PC-9 (cell line): ENCODE results near the gene CHRNE. TPM values are rescaled to one million over a fixed set of nuclear protein-coding genes. Genes with fewer than 3 reads are reported as not detected.

ENCODE experiments used
- BruUV-seq: library from RNA; stranded (reverse); fragments of 400-500 nt; replicated peaks from 2 replicates; lab custom pipeline; 2021; lab: Mats Ljungman, UMichigan
- CTCF ChIA-PET: fragments of 300-600 bp; sonication (Branson Sonifier 250); formaldehyde crosslinking; loops from one replicate; lab custom pipeline; 2022; ENCODE audit warnings: antibody characterized with exemption; lab: Charles Lee
- POLR2A ChIA-PET: fragments of 300-600 bp; sonication (Branson Sonifier 250); formaldehyde crosslinking; loops from one replicate; lab custom pipeline; 2022; ENCODE audit warnings: antibody characterized with exemption; ENCODE audit not compliant: unreplicated experiment; lab: Charles Lee
- DNase-seq, 2 experiments: peaks; one replicate each; pipeline versions ENCODE4 v3.0.0 to v3.0.0-alpha.2; 2015 to 2022; ENCODE audit warnings: mixed read lengths in 1 of 2
- H2AFZ ChIP-seq: fragments of 200-600 bp; sonication (generic); 2 replicates; pipeline ENCODE4 v1.8.1; 2017; ENCODE audit warnings: antibody characterized with exemption
- H3F3A ChIP-seq: fragments of 200-600 bp; sonication (generic); 2 replicates; pipeline ENCODE4 v1.8.1; 2017; ENCODE audit warnings: antibody characterized with exemption, mild to moderate bottlenecking, low read depth; ENCODE audit not compliant: insufficient read depth
- H3K27ac ChIP-seq: fragments of 200-600 bp; sonication (generic); 2 replicates; pipeline ENCODE4 v1.6.1; 2016; ENCODE audit warnings: mixed run types
- H3K27me3 ChIP-seq: fragments of 200-600 bp; sonication (generic); 2 replicates; pipeline ENCODE4 v1.6.1; 2016; ENCODE audit warnings: low read depth, mixed run types; ENCODE audit not compliant: insufficient read depth
- H3K36me3 ChIP-seq: fragments of 200-600 bp; sonication (generic); 2 replicates; pipeline ENCODE4 v1.6.1; 2016; ENCODE audit warnings: low read depth, mixed run types
- H3K4me1 ChIP-seq: fragments of 200-600 bp; sonication (generic); replicated peaks from 2 replicates; pipeline ENCODE4 v1.6.1; 2016; ENCODE audit warnings: mixed run types; ENCODE audit not compliant: insufficient read depth
- H3K4me2 ChIP-seq: fragments of 200-600 bp; sonication (generic); 2 replicates; pipeline ENCODE4 v1.6.1; 2017; ENCODE audit warnings: mixed run types
- H3K4me3 ChIP-seq: fragments of 200-600 bp; sonication (generic); 2 replicates; pipeline ENCODE4 v1.6.1; 2016; ENCODE audit warnings: mixed run types
- H3K79me2 ChIP-seq: fragments of 200-600 bp; sonication (generic); 2 replicates; pipeline ENCODE4 v1.6.1; 2017; ENCODE audit warnings: low read depth, mixed run types
- H3K9me2 ChIP-seq: fragments of 200-600 bp; sonication (generic); 2 replicates; pipeline ENCODE4 v1.8.1; 2017; ENCODE audit warnings: mild to moderate bottlenecking; ENCODE audit not compliant: insufficient read depth
- H3K9me3 ChIP-seq: fragments of 200-600 bp; sonication (generic); 2 replicates; pipeline ENCODE4 v1.8.1; 2016; ENCODE audit warnings: low read depth; ENCODE audit not compliant: insufficient read depth
- H4K20me1 ChIP-seq: fragments of 200-600 bp; sonication (generic); 2 replicates; pipeline ENCODE4 v1.8.1; 2017; ENCODE audit not compliant: insufficient read depth
- EZH2 ChIP-seq: fragments of 200-600 bp; sonication (generic); IDR thresholded peaks from 2 replicates; pipeline ENCODE4 v1.8.0; 2017; ENCODE audit warnings: antibody characterized with exemption, low read depth
- intact Hi-C: fragments of 100-400 bp; cut with micrococcal nuclease; formaldehyde crosslinking; loops from one replicate; pipeline ENCODE4 v1.10.0; 2022; ENCODE audit not compliant: unreplicated experiment
- total RNA-seq: library from RNA; stranded (reverse); gene quantifications from 2 replicates; pipeline ENCODE4 v1.2.3, GENCODE V29; 2021
- TF ChIP-seq, protein P1 (sequence below): fragments of 200-600 bp; sonication (generic); conservative IDR thresholded peaks from 2 replicates; pipeline ENCODE4 v1.6.1; 2017; ENCODE audit warnings: mixed run types, antibody characterized with exemption, mild to moderate bottlenecking, moderate library complexity

CHRNE gene
- total RNA-seq, 1 experiment from 2014 or later: 0.24 TPM

DNA sequence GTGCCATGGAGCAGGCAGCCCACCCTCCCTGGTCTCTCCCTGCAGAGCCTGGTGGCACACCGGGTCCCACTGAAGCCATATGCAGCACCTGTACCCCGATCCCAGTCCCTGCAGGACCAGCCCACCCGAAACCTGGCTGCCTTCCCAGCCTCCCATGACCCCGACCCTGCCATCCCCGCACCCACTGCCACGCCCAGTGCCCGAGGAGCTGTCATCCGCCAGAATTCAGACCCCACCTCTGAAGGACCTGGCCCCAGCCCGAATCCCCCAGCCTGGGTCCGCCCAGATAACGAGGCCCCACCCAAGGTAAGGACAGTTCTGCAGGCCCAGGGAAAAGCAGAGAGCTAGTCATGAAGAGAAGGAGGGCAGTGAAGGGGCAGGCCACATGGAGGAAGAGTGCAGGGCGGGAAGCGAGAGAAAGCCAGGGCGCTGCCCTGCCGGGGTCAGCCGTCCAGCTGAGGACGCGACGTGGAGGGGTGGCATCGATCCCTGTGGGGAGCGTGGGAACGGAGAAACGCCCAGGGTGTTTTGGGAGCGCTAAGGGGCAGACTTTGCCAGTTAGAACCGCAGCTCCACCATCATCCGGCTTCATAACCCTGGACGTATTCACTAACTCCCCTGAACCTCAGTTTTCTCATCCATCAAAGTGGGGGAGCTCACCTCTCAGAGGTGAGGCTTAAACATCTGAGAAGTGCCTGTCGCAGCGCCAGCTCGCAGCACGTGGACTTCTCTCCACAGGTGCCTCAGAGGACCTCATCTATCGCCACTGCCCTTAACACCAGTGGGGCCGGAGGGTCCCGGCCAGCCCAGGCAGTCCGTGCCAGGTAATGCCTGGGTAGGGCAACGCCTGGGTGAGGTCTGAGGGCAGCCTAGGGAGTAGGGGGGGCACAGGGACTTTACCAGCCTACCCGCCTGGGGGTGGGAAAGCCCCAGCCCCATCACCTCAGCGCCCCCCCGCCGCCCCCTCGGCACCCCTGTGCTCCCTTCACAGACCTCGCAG is 11.2 kb downstream of the CHRNE start:
- H2AFZ ChIP-seq: no peak overlapping the region
- H3K4me1 ChIP-seq: no peaks in the 10 kb centered on the region
- H3F3A ChIP-seq: peaks cover 16% of the 10 kb centered on the region; the same call in 1 of the 2 replicates
- ChIA-PET CTCF (no interaction called here), POLR2A (no interaction called here)
- no TSS peak for BruUV-seq
- H3K27me3 ChIP-seq: no peaks in the 10 kb centered on the region
- intact Hi-C loops: no loop called here
- TF ChIP-seq, protein P1, sequence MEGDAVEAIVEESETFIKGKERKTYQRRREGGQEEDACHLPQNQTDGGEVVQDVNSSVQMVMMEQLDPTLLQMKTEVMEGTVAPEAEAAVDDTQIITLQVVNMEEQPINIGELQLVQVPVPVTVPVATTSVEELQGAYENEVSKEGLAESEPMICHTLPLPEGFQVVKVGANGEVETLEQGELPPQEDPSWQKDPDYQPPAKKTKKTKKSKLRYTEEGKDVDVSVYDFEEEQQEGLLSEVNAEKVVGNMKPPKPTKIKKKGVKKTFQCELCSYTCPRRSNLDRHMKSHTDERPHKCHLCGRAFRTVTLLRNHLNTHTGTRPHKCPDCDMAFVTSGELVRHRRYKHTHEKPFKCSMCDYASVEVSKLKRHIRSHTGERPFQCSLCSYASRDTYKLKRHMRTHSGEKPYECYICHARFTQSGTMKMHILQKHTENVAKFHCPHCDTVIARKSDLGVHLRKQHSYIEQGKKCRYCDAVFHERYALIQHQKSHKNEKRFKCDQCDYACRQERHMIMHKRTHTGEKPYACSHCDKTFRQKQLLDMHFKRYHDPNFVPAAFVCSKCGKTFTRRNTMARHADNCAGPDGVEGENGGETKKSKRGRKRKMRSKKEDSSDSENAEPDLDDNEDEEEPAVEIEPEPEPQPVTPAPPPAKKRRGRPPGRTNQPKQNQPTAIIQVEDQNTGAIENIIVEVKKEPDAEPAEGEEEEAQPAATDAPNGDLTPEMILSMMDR: no peak
- TF ChIP-seq EZH2: no peak
- no peak for DNase-seq
- no peak overlapping the region for H3K4me3 ChIP-seq
- H3K36me3 ChIP-seq: no peaks in the 10 kb centered on the region
- H3K4me2 ChIP-seq: no peak overlapping the region
- H3K79me2 ChIP-seq: no peaks in the 10 kb centered on the region
- H3K9me2 ChIP-seq: no peaks in the 10 kb centered on the region
- no peak overlapping the region for H3K27ac ChIP-seq
- H4K20me1 ChIP-seq: 0 out of 2 replicates have a peak, but pooled peaks cover 5% of the 10 kb centered on the region
- no peaks in the 10 kb centered on the region for H3K9me3 ChIP-seq

DNA sequence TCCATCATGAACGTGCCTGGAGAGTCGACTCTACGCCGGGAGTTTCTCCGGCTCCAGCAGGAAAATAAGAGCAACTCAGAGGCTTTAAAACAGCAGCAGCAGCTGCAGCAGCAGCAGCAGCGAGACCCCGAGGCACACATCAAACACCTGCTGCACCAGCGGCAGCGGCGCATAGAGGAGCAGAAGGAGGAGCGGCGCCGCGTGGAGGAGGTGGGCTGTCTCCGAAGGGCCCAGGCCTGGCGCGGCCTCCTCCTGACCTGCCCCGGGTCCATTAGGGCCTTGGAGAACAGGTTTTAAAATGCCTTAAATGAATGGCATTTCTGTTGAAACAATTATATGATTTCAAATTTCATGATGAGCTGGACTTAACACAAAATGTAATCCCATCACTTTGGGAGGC is 15.3 kb downstream of the CHRNE start:
- POLR2A ChIA-PET: no interaction called here
- intact Hi-C loops: loop anchor here (5.0 kb wide), 1 partner anchor 250 kb away; no protein-coding TSS in a partner anchor
- H4K20me1 ChIP-seq: peaks cover 5% of the 10 kb centered on the region; the same call in 1 of the 2 replicates
- no peak overlapping the region for H3K4me2 ChIP-seq
- H3K79me2 ChIP-seq: no peaks in the 10 kb centered on the region
- no peak for DNase-seq
- no peak for TF ChIP-seq EZH2
- TF ChIP-seq, protein P1: no peak
- 0 out of 2 replicates have a peak, but pooled peaks cover 3% of the 10 kb centered on the region for H3K36me3 ChIP-seq
- no peaks in the 10 kb centered on the region for H3K4me1 ChIP-seq
- H3K9me3 ChIP-seq: no peaks in the 10 kb centered on the region
- no peak overlapping the region for H2AFZ ChIP-seq
- BruUV-seq: no TSS peak
- CTCF ChIA-PET: no interaction called here
- H3F3A ChIP-seq: peaks cover 26% of the 10 kb centered on the region; the same call in 1 of the 2 replicates
- H3K4me3 ChIP-seq: no peak overlapping the region
- no peaks in the 10 kb centered on the region for H3K27me3 ChIP-seq
- no peaks in the 10 kb centered on the region for H3K9me2 ChIP-seq
- H3K27ac ChIP-seq: no peak overlapping the region

DNA sequence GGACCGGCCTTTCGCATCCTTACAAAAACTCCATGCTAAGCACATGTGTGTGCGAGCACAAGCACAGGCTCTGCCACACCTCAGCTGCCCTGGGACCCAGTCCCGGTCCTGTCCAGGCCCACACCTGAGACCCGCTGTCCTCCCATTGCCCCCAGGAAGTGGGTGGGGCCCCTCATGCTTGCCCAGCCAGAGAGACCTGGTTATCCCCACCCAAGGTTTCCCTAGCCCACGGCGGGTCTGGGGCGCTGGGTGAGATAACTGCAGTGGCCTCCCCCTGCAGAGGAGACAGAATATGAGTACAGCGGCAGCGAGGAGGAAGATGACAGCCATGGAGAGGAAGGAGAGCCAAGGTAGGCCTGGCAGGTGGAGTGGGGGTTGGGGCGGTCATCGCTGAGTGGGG is 16.1 kb downstream of the CHRNE start:
- ChIA-PET CTCF (no interaction called here), POLR2A (no interaction called here)
- peaks cover 31% of the 10 kb centered on the region; the same call in 1 of the 2 replicates for H3F3A ChIP-seq
- H3K27ac ChIP-seq: no peak overlapping the region
- H3K4me3 ChIP-seq: no peak overlapping the region
- no peaks in the 10 kb centered on the region for H3K9me3 ChIP-seq
- no peaks in the 10 kb centered on the region for H3K9me2 ChIP-seq
- no peak overlapping the region for H2AFZ ChIP-seq
- no peak for DNase-seq
- intact Hi-C loops: loop anchor here (5.0 kb wide), 1 partner anchor 250 kb away; no protein-coding TSS in a partner anchor
- 0 out of 2 replicates have a peak, but pooled peaks cover 3% of the 10 kb centered on the region for H3K36me3 ChIP-seq
- no peak overlapping the region for H3K4me2 ChIP-seq
- H4K20me1 ChIP-seq: peaks cover 7% of the 10 kb centered on the region
- no peak for TF ChIP-seq EZH2
- TF ChIP-seq, protein P1: no peak
- no peaks in the 10 kb centered on the region for H3K4me1 ChIP-seq
- no peaks in the 10 kb centered on the region for H3K79me2 ChIP-seq
- H3K27me3 ChIP-seq: no peaks in the 10 kb centered on the region
- BruUV-seq: no TSS peak
